CD4-positive, CD25-positive, alpha-beta regulatory T cell (primary cell): Measurements from ENCODE around the gene DNAJC4. TPM values are rescaled to one million over a fixed set of nuclear protein-coding genes. Genes with fewer than 3 reads are reported as not detected.

Source experiments
- polyA plus RNA-seq, 4 donors: library from polyadenylated mRNA; unstranded; fragments of 300-500 nt; fragmentation: Illumina TruSeq; gene quantifications; one replicate each; pipeline ENCODE4 v1.2.3, GENCODE V29; 2021
- total RNA-seq: library from RNA; stranded (reverse); gene quantifications from one replicate; pipeline ENCODE4 v1.2.3, GENCODE V29; 2022

The DNAJC4 gene
- total and polyA plus RNA-seq, 5 donors from 2014 or later: 18.1 to 41.9 (median 22.0) TPM

Other genes with a start within 250 kb of the DNAJC4 start
- 78.6 TPM for gene OTUB1, start 244.1 kb upstream of the DNAJC4 start, total RNA-seq
- 100 to 1,000 TPM; 156 to 216 (median 166) TPM for gene OTUB1, start 244.1 kb upstream of the DNAJC4 start, polyA plus RNA-seq
- not detected for gene FLRT1, start 194.6 kb upstream of the DNAJC4 start, total RNA-seq
- under 1 TPM in 1 of 4 donors, not detected in 3; 0.21 TPM for gene FLRT1, start 194.6 kb upstream of the DNAJC4 start, polyA plus RNA-seq
- gene MACROD1, start 64.4 kb upstream of the DNAJC4 start, total RNA-seq: 5.6 TPM
- gene MACROD1, start 64.4 kb upstream of the DNAJC4 start, polyA plus RNA-seq: 10 to 100 TPM in 1 of 4 donors, 1 to 10 TPM in 3; 5.3 to 12.7 (median 7.0) TPM
- 57.8 TPM for gene STIP1, start 44.4 kb upstream of the DNAJC4 start, total RNA-seq
- 10 to 100 TPM; 62.8 to 72.3 (median 64.8) TPM for gene STIP1, start 44.4 kb upstream of the DNAJC4 start, polyA plus RNA-seq
- 156 TPM for gene FERMT3, start 23.8 kb upstream of the DNAJC4 start, total RNA-seq
- gene FERMT3, start 23.8 kb upstream of the DNAJC4 start, polyA plus RNA-seq: 100 to 1,000 TPM; 151 to 183 (median 175) TPM
- gene TRPT1, start 4.4 kb upstream of the DNAJC4 start, total RNA-seq: 14.6 TPM
- 10 to 100 TPM; 33.2 to 37.0 (median 35.3) TPM for gene TRPT1, start 4.4 kb upstream of the DNAJC4 start, polyA plus RNA-seq
- 43.1 TPM for gene NUDT22, start 4.3 kb upstream of the DNAJC4 start, total RNA-seq
- gene NUDT22, start 4.3 kb upstream of the DNAJC4 start, polyA plus RNA-seq: 10 to 100 TPM; 35.8 to 46.9 (median 40.7) TPM
- gene VEGFB, start 4.0 kb downstream of the DNAJC4 start, total RNA-seq: 19.6 TPM
- 1 to 10 TPM; 6.5 to 8.6 (median 8.0) TPM for gene VEGFB, start 4.0 kb downstream of the DNAJC4 start, polyA plus RNA-seq
- gene FKBP2, start 10.5 kb downstream of the DNAJC4 start, total RNA-seq: 21.1 TPM
- 10 to 100 TPM; 36.8 to 47.8 (median 43.2) TPM for gene FKBP2, start 10.5 kb downstream of the DNAJC4 start, polyA plus RNA-seq
- 22.4 TPM for gene PPP1R14B, start 16.4 kb downstream of the DNAJC4 start, total RNA-seq
- 10 to 100 TPM; 23.0 to 37.6 (median 29.4) TPM for gene PPP1R14B, start 16.4 kb downstream of the DNAJC4 start, polyA plus RNA-seq
- 3.6 TPM for gene PLCB3, start 21.0 kb downstream of the DNAJC4 start, total RNA-seq
- under 1 TPM; 0.10 to 0.40 (median 0.25) TPM for gene PLCB3, start 21.0 kb downstream of the DNAJC4 start, polyA plus RNA-seq
- 25.7 TPM for gene BAD, start 54.1 kb downstream of the DNAJC4 start, total RNA-seq
- gene BAD, start 54.1 kb downstream of the DNAJC4 start, polyA plus RNA-seq: 10 to 100 TPM; 39.9 to 50.4 (median 46.3) TPM
- 26.0 TPM for gene GPR137, start 55.3 kb downstream of the DNAJC4 start, total RNA-seq
- gene GPR137, start 55.3 kb downstream of the DNAJC4 start, polyA plus RNA-seq: 1 to 10 TPM; 4.1 to 8.1 (median 5.8) TPM
- not detected for gene KCNK4, start 60.8 kb downstream of the DNAJC4 start, total RNA-seq
- gene KCNK4, start 60.8 kb downstream of the DNAJC4 start, polyA plus RNA-seq: not detected
- gene CATSPERZ, start 69.8 kb downstream of the DNAJC4 start, total RNA-seq: not detected
- gene CATSPERZ, start 69.8 kb downstream of the DNAJC4 start, polyA plus RNA-seq: not detected
- 28.6 TPM for gene ESRRA, start 75.0 kb downstream of the DNAJC4 start, total RNA-seq
- 1 to 10 TPM; 6.0 to 7.4 (median 6.4) TPM for gene ESRRA, start 75.0 kb downstream of the DNAJC4 start, polyA plus RNA-seq
- gene TRMT112, start 87.0 kb downstream of the DNAJC4 start, total RNA-seq: 95.6 TPM
- gene TRMT112, start 87.0 kb downstream of the DNAJC4 start, polyA plus RNA-seq: 100 to 1,000 TPM; 418 to 512 (median 480) TPM
- 40.1 TPM for gene PRDX5, start 87.6 kb downstream of the DNAJC4 start, total RNA-seq
- gene PRDX5, start 87.6 kb downstream of the DNAJC4 start, polyA plus RNA-seq: 100 to 1,000 TPM; 170 to 217 (median 187) TPM
- gene CCDC88B, start 109.7 kb downstream of the DNAJC4 start, total RNA-seq: 144 TPM
- gene CCDC88B, start 109.7 kb downstream of the DNAJC4 start, polyA plus RNA-seq: 10 to 100 TPM in 2 of 4 donors, 1 to 10 TPM in 2; 7.4 to 11.7 (median 9.7) TPM
- gene RPS6KA4, start 128.6 kb downstream of the DNAJC4 start, total RNA-seq: 32.7 TPM
- 10 to 100 TPM in 2 of 4 donors, 1 to 10 TPM in 2; 6.3 to 14.6 (median 11.1) TPM for gene RPS6KA4, start 128.6 kb downstream of the DNAJC4 start, polyA plus RNA-seq